Measurements from ENCODE around the gene ST8SIA6. TPM values are rescaled to one million over a fixed set of nuclear protein-coding genes. Genes with fewer than 3 reads are reported as not detected.

The ST8SIA6 gene
- total RNA-seq, 1 donor from 2014 or later: 5.1 TPM

- H3K4me3 ChIP-seq: no peak overlapping the region
- Mint-ChIP-seq H3K9me3 (no peaks in the 10 kb centered on the region), H3K4me1 (peaks cover 8% of the 10 kb centered on the region), H3K27ac (no peak overlapping the region), H3K36me3 (peaks cover 2% of the 10 kb centered on the region), H3K27me3 (ENCODE audit: insufficient read depth, low read depth) (peaks cover 2% of the 10 kb centered on the region), H3K4me3 (no peak overlapping the region)
- peaks cover 30% of the 10 kb centered on the region for H3K4me1 ChIP-seq
- no peak for DNase-seq (ENCODE audit: low spot score)
- H3K9me3 ChIP-seq (ENCODE audit: low read depth): no peaks in the 10 kb centered on the region
- peaks cover 45% of the 10 kb centered on the region for H3F3A ChIP-seq (ENCODE audit: low read depth)
- H3K9ac ChIP-seq: no peak overlapping the region
- TF ChIP-seq EZH2 (IDR thresholded peaks at IDR 0.05): no peak
- TF ChIP-seq CTCF (IDR thresholded peaks at IDR 0.05): no peak
- TF ChIP-seq EZH2phosphoT487 (IDR thresholded peaks at IDR 0.05): no peak
- no peaks in the 10 kb centered on the region for H4K20me1 ChIP-seq (ENCODE audit: low read depth)
- H3K36me3 ChIP-seq: no peaks in the 10 kb centered on the region
- no peaks in the 10 kb centered on the region for H3K27me3 ChIP-seq
- peak overlapping the region; percentile 82 for H3K27ac ChIP-seq
- H3K79me2 ChIP-seq (ENCODE audit: low read depth): no peaks in the 10 kb centered on the region
- H2AFZ ChIP-seq (replicated peaks): no peak overlapping the region
- peak overlapping the region; percentile 15 for H3K4me2 ChIP-seq
Measured at GRCh38 chr10:17416442-17417211, 37.8 kb downstream of the ST8SIA6 start.

- no peak overlapping the region for H3K4me2 ChIP-seq
- Mint-ChIP-seq H3K36me3 (no peaks in the 10 kb centered on the region), H3K9me3 (no peaks in the 10 kb centered on the region), H3K27ac (no peak overlapping the region), H3K27me3 (ENCODE audit: insufficient read depth, low read depth) (peaks cover 2% of the 10 kb centered on the region), H3K4me1 (peaks cover 8% of the 10 kb centered on the region), H3K4me3 (no peak overlapping the region)
- no peaks in the 10 kb centered on the region for H3K79me2 ChIP-seq (ENCODE audit: low read depth)
- no peak overlapping the region for H3K9ac ChIP-seq
- peak; percentile 16 for DNase-seq (ENCODE audit: low spot score)
- H3K27me3 ChIP-seq: no peaks in the 10 kb centered on the region
- H3K4me1 ChIP-seq: peaks cover 31% of the 10 kb centered on the region
- no peak for TF ChIP-seq EZH2phosphoT487 (IDR thresholded peaks at IDR 0.05)
- TF ChIP-seq EZH2 (IDR thresholded peaks at IDR 0.05): no peak
- no peak for TF ChIP-seq CTCF (IDR thresholded peaks at IDR 0.05)
- H4K20me1 ChIP-seq (ENCODE audit: low read depth): no peaks in the 10 kb centered on the region
- no peak overlapping the region for H2AFZ ChIP-seq (replicated peaks)
- H3F3A ChIP-seq (ENCODE audit: low read depth): peaks cover 45% of the 10 kb centered on the region
- H3K36me3 ChIP-seq: no peaks in the 10 kb centered on the region
- peak overlapping the region; percentile 44 for H3K27ac ChIP-seq
- H3K9me3 ChIP-seq (ENCODE audit: low read depth): no peaks in the 10 kb centered on the region
- H3K4me3 ChIP-seq: no peak overlapping the region
Measured at GRCh38 chr10:17415046-17415658, 39.2 kb downstream of the ST8SIA6 start.

- Mint-ChIP-seq H3K4me1 (peaks cover 8% of the 10 kb centered on the region), H3K27ac (no peak overlapping the region), H3K4me3 (no peak overlapping the region), H3K36me3 (no peaks in the 10 kb centered on the region), H3K27me3 (ENCODE audit: insufficient read depth, low read depth) (peaks cover 2% of the 10 kb centered on the region), H3K9me3 (no peaks in the 10 kb centered on the region)
- peaks cover 45% of the 10 kb centered on the region for H3F3A ChIP-seq (ENCODE audit: low read depth)
- H3K9me3 ChIP-seq (ENCODE audit: low read depth): no peaks in the 10 kb centered on the region
- peaks cover 31% of the 10 kb centered on the region for H3K4me1 ChIP-seq
- DNase-seq (ENCODE audit: low spot score): no peak
- TF ChIP-seq EZH2 (IDR thresholded peaks at IDR 0.05) (no peak), EZH2phosphoT487 (IDR thresholded peaks at IDR 0.05) (no peak), CTCF (IDR thresholded peaks at IDR 0.05) (no peak)
- no peak overlapping the region for H3K4me2 ChIP-seq
- H4K20me1 ChIP-seq (ENCODE audit: low read depth): no peaks in the 10 kb centered on the region
- H2AFZ ChIP-seq (replicated peaks): no peak overlapping the region
- H3K4me3 ChIP-seq: no peak overlapping the region
- H3K27ac ChIP-seq: no peak overlapping the region
- no peak overlapping the region for H3K9ac ChIP-seq
- no peaks in the 10 kb centered on the region for H3K36me3 ChIP-seq
- no peaks in the 10 kb centered on the region for H3K27me3 ChIP-seq
- H3K79me2 ChIP-seq (ENCODE audit: low read depth): no peaks in the 10 kb centered on the region
Measured at GRCh38 chr10:17414484-17414883, 39.9 kb downstream of the ST8SIA6 start.
